Measurements from ENCODE around the gene EXOC6B.

The EXOC6B gene

GRCh38 chr2:72261076-72261475, 564.8 kb downstream of the EXOC6B start:
- DNase-seq, result no peak

- no peak for DNase-seq
Measured at GRCh38 chr2:72255540-72255939, 570.3 kb downstream of the EXOC6B start.

GRCh38 chr2:72254831-72255451, 570.9 kb downstream of the EXOC6B start:
- no peak for DNase-seq

GRCh38 chr2:72238311-72238710, 587.5 kb downstream of the EXOC6B start:
- no peak for DNase-seq

GRCh38 chr2:72237549-72237948, 588.3 kb downstream of the EXOC6B start:
- DNase-seq, result no peak

- no peak for DNase-seq
Measured at GRCh38 chr2:72236445-72237067, 589.3 kb downstream of the EXOC6B start.

- DNase-seq, result no peak
Measured at GRCh38 chr2:72235497-72236415, 590.1 kb downstream of the EXOC6B start.

GRCh38 chr2:72233211-72233610, 592.6 kb downstream of the EXOC6B start:
- no peak for DNase-seq

GRCh38 chr2:72222829-72223564, 602.8 kb downstream of the EXOC6B start:
- no peak for DNase-seq

GRCh38 chr2:72220170-72220569, 605.7 kb downstream of the EXOC6B start:
- no peak for DNase-seq

GRCh38 chr2:72214429-72215143, 611.2 kb downstream of the EXOC6B start:
- DNase-seq, result no peak

GRCh38 chr2:72212486-72212855, 613.4 kb downstream of the EXOC6B start:
- DNase-seq, result no peak

GRCh38 chr2:72211777-72212485, 613.9 kb downstream of the EXOC6B start:
- DNase-seq, result no peak

- no peak for DNase-seq
Measured at GRCh38 chr2:72211350-72211749, 614.5 kb downstream of the EXOC6B start.

- no peak for DNase-seq
Measured at GRCh38 chr2:72210470-72210869, 615.4 kb downstream of the EXOC6B start.

- DNase-seq, result no peak
Measured at GRCh38 chr2:72208225-72208624, 617.6 kb downstream of the EXOC6B start.

- no peak for DNase-seq
Measured at GRCh38 chr2:72207334-72207733, 618.5 kb downstream of the EXOC6B start.

- no peak for DNase-seq
Measured at GRCh38 chr2:72205504-72205881, 620.3 kb downstream of the EXOC6B start.

GRCh38 chr2:72204786-72205503, 620.9 kb downstream of the EXOC6B start:
- no peak for DNase-seq

- no peak for DNase-seq
Measured at GRCh38 chr2:72204156-72204785, 621.6 kb downstream of the EXOC6B start.

All from CD4-positive, alpha-beta T cell treated with Interleukin-12 subunit alpha and Interleukin-12 subunit beta, for 1 hour (primary cell).